ENCODE data around the gene PGPEP1.

GRCh38 chr19:18295034-18295451 lies 45.4 kb upstream of the PGPEP1 start:
- TF ChIP-seq, protein P1, sequence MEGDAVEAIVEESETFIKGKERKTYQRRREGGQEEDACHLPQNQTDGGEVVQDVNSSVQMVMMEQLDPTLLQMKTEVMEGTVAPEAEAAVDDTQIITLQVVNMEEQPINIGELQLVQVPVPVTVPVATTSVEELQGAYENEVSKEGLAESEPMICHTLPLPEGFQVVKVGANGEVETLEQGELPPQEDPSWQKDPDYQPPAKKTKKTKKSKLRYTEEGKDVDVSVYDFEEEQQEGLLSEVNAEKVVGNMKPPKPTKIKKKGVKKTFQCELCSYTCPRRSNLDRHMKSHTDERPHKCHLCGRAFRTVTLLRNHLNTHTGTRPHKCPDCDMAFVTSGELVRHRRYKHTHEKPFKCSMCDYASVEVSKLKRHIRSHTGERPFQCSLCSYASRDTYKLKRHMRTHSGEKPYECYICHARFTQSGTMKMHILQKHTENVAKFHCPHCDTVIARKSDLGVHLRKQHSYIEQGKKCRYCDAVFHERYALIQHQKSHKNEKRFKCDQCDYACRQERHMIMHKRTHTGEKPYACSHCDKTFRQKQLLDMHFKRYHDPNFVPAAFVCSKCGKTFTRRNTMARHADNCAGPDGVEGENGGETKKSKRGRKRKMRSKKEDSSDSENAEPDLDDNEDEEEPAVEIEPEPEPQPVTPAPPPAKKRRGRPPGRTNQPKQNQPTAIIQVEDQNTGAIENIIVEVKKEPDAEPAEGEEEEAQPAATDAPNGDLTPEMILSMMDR (conservative IDR thresholded peaks at IDR 0.05 in 1 of 2, IDR thresholded peaks at IDR 0.05 in 1 of 2; ENCODE audit: extremely low read depth in 1 of 2, insufficient read depth in 1 of 2, low read depth in 1 of 2, low read length in 2 of 2), result no peak
- peak; percentile 25 for TF ChIP-seq EZH2 (IDR thresholded peaks at IDR 0.05; ENCODE audit: borderline replicate concordance, low read length)

Data from mammary epithelial cell (primary cell).